H1 (cell line): Measurements from ENCODE around the gene PBX2. TPM values are rescaled to one million over a fixed set of nuclear protein-coding genes. Genes with fewer than 3 reads are reported as not detected.

Experiments
- FOSL1 ChIP-seq: IDR thresholded peaks from 2 replicates; pipeline ENCODE4 v1.6.1; 2011; ENCODE audit warnings: mild to moderate bottlenecking, low read depth, low read length, moderate library complexity; ENCODE audit not compliant: insufficient read depth
- NANOG ChIP-seq: IDR thresholded peaks from 2 replicates; pipeline ENCODE4 v1.6.1; 2011; ENCODE audit warnings: low read length, low read depth, mild to moderate bottlenecking, inconsistent platforms; ENCODE audit not compliant: insufficient read depth, poor library complexity, severe bottlenecking
- polyA plus RNA-seq, 7 experiments: library from polyadenylated mRNA; depleted of rRNA in 3 of 7; stranded (reverse) in 5 of 7; unstranded in 2 of 7; fragments of >200 nt in 5 of 7; fragments of 200-250 nt in 2 of 7; gene quantifications; 1 replicate in 5 of 7; 2 replicates in 1 of 7; 4 replicates in 1 of 7; pipeline versions ENCODE4 v1.2.1 to v1.2.3, GENCODE V29; 2011 to 2013; ENCODE audit warnings: missing spikeins in 2 of 7, mixed read lengths in 2 of 7
- total RNA-seq: library from RNA; stranded (reverse); fragmentation: NEBNext Ultra II Directional; extraction: Animal tissue kit (Norgen Biotek cat#: 25700); gene quantifications from 2 replicates; pipeline ENCODE4 v1.2.1, GENCODE V29; 2021

The PBX2 gene
- total and polyA plus RNA-seq, 2 of the 8 experiments (the other 6 are each of a cell fraction or from before 2014, with no cell fraction given) = 102 to 130 TPM

GRCh38 chr6:32166411-32167061, 23.5 kb downstream of the PBX2 start (continued):
- TF ChIP-seq NANOG (no peak), FOSL1 (no peak)
